HCT116 (cell line): ENCODE measurements around the gene PDCD6IP. TPM values are rescaled to one million over a fixed set of nuclear protein-coding genes. Genes with fewer than 3 reads are reported as not detected.
"Not testable (repeated sequence)": the region's sequence is repeated elsewhere in the genome, so short reads cannot be mapped to it uniquely, and the experiment has no call there.

Source experiments
- ATAC-seq: fragments of 200-7000 bp; cut with Tn5 transposase; 2 replicates; pipeline ENCODE4 v1.9.1; 2020; ENCODE audit warnings: mild to moderate bottlenecking, moderate library complexity
- BruUV-seq: library from RNA; stranded (reverse); fragments of 400-500 nt; replicated peaks from 2 replicates; lab custom pipeline; 2021; lab: Mats Ljungman, UMichigan
- CTCF ChIA-PET: fragments of 300-600 bp; sonication (Branson Sonifier 250); formaldehyde crosslinking; loops from one replicate; lab custom pipeline; 2021; ENCODE audit warnings: antibody characterized with exemption; lab: Charles Lee
- POLR2A ChIA-PET: fragments of 300-600, 350-600 bp; sonication (Branson Sonifier 250); formaldehyde crosslinking; loops from one replicate; lab custom pipeline; 2021; ENCODE audit warnings: antibody characterized with exemption; lab: Charles Lee
- RAD21 ChIA-PET, 2 experiments: fragments of 300-600 bp; sonication (Branson Sonifier 250); formaldehyde crosslinking; loops; one replicate each; lab custom pipeline; 2023; ENCODE audit warnings: low total read pairs in 2 of 2; ENCODE audit not compliant: uncharacterized antibody in 2 of 2, unreplicated experiment in 2 of 2, low non-redundant PET in 1 of 2; lab: Charles Lee
- DNase-seq: peaks from one replicate; pipeline ENCODE4 v3.0.0-alpha.2; 2010; ENCODE audit warnings: low read depth, low spot score
- H2AFZ ChIP-seq: fragments of 200-600 bp; shearing (Covaris generic), sonication (generic); 2 replicates; pipeline ENCODE4 v1.6.1; 2017; ENCODE audit warnings: low read depth, mixed run types, mixed read lengths, antibody characterized with exemption, low read length; ENCODE audit not compliant: poor library complexity, severe bottlenecking
- H3K27ac ChIP-seq: 2 replicates; pipeline ENCODE4 v1.5.1; 2012; ENCODE audit warnings: low read depth, low read length
- H3K27me3 ChIP-seq: fragments of 200-600 bp; sonication (generic); 2 replicates; pipeline ENCODE4 v1.6.1; 2016; ENCODE audit warnings: mixed run types, low read length, mixed read lengths; ENCODE audit not compliant: insufficient read depth
- H3K36me3 ChIP-seq, 2 experiments: fragments of 200-500 bp in 1 of 2; fragments of 200-600 bp in 1 of 2; sonication (Bioruptor generic) in 1 of 2; sonication (generic) in 1 of 2; 2 replicates each; pipeline versions ENCODE4 v1.5.1 to v1.6.1; 2014 to 2016; ENCODE audit warnings: low read length in 2 of 2, inconsistent platforms in 1 of 2, mixed read lengths in 1 of 2, mixed run types in 1 of 2; ENCODE audit not compliant: insufficient read depth in 2 of 2, control insufficient read depth in 1 of 2
- H3K4me1 ChIP-seq, 2 experiments: fragments of 200-600 bp in 1 of 2; sonication (generic) in 1 of 2; 2 replicates each; pipeline versions ENCODE4 v1.5.1 to v1.6.1; 2012 to 2017; ENCODE audit warnings: low read length in 2 of 2, inconsistent platforms in 1 of 2, mild to moderate bottlenecking in 1 of 2, mixed read lengths in 1 of 2, mixed run types in 1 of 2, moderate library complexity in 1 of 2; ENCODE audit not compliant: insufficient read depth in 2 of 2, control insufficient read depth in 1 of 2
- H3K4me2 ChIP-seq: fragments of 200-600 bp; sonication (generic); 2 replicates; pipeline ENCODE4 v1.6.1; 2017; ENCODE audit warnings: mixed run types, low read length, mixed read lengths
- H3K4me3 ChIP-seq, 2 experiments: fragments of 200-600 bp in 1 of 2; sonication (generic) in 1 of 2; replicated peaks in 1 of 2; 2 replicates each; pipeline ENCODE4 v1.5.1; 2011 to 2016; ENCODE audit warnings: low read length in 2 of 2, control low read depth in 1 of 2, low read depth in 1 of 2, mild to moderate bottlenecking in 1 of 2, mixed read lengths in 1 of 2, mixed run types in 1 of 2
- H3K79me2 ChIP-seq: fragments of 200-600 bp; sonication (generic); 2 replicates; pipeline ENCODE4 v1.6.1; 2017; ENCODE audit warnings: mild to moderate bottlenecking, mixed run types, low read length, moderate library complexity, mixed read lengths; ENCODE audit not compliant: insufficient read depth
- H3K9ac ChIP-seq: fragments of 200-600 bp; sonication (generic); 2 replicates; pipeline ENCODE4 v1.6.1; 2016; ENCODE audit warnings: low read length, mixed read lengths
- H3K9me2 ChIP-seq: fragments of 200-600 bp; sonication (generic), shearing (Covaris generic); 2 replicates; pipeline ENCODE4 v1.6.1; 2017; ENCODE audit warnings: mixed run types, mild to moderate bottlenecking, moderate library complexity; ENCODE audit not compliant: insufficient read depth
- H3K9me3 ChIP-seq, 2 experiments: fragments of 200-500 bp in 1 of 2; fragments of 200-600 bp in 1 of 2; sonication (Bioruptor generic) in 1 of 2; sonication (generic) in 1 of 2; 2 replicates each; pipeline ENCODE4 v1.6.1; 2014 to 2017; ENCODE audit warnings: low read length in 2 of 2, mixed read lengths in 2 of 2, inconsistent platforms in 1 of 2, low read depth in 1 of 2, mild to moderate bottlenecking in 1 of 2, mixed run types in 1 of 2, moderate library complexity in 1 of 2; ENCODE audit not compliant: control insufficient read depth in 1 of 2, insufficient read depth in 1 of 2
- H4K20me1 ChIP-seq: fragments of 200-600 bp; sonication (generic), shearing (Covaris generic); 2 replicates; pipeline ENCODE4 v1.6.1; 2017; ENCODE audit warnings: mixed run types, mild to moderate bottlenecking, moderate library complexity; ENCODE audit not compliant: insufficient read depth
- JUND ChIP-seq: IDR thresholded peaks from 2 replicates; pipeline ENCODE4 v1.6.1; 2012
- REST ChIP-seq: IDR thresholded peaks from 2 replicates; pipeline ENCODE4 v1.6.1; 2012; ENCODE audit warnings: low read depth
- SP1 ChIP-seq: IDR thresholded peaks from 2 replicates; pipeline ENCODE4 v1.6.1; 2012; ENCODE audit warnings: low read depth
- intact Hi-C: fragments of 100-400 bp; cut with micrococcal nuclease; formaldehyde crosslinking; loops from 2 replicates; pipeline ENCODE4 v1.10.0; 2022
- total RNA-seq: library from RNA; stranded (reverse); gene quantifications from one replicate; pipeline ENCODE4 v1.2.1, GENCODE V29; 2021; ENCODE audit not compliant: unreplicated experiment

PDCD6IP gene
- total RNA-seq, 1 experiment from 2014 or later, result 241 TPM

DNA sequence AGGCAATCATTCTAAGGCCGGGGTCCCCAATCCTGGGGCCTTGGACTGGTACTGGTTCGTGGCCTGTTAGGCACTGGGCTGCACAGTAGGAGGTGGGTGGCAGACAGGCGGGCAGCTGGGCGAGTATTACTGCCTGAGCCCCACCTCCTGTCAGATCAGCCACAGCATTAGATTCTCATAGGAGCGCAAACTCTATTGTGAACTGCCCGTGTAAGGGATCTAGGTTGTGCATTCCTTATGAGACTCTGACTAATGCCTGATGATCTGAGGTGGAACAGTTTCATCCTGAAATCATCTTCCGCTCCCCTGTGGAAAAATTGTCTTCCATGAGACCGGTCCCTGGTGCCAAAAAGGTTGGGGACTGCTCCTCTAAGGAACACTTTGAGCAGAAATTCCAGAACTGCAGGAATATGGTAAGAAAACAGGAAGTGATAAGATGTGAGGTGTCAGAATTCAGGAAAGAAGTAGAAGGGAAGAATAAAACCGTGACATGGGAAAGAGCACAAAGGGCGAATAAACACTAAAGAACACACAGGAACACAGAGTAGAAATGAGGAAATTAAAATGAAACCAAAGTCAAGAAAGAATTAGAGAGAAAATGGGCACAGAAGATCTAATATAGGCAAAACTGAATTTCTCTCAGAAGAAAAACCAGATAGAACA is 57.6 kb downstream of the PDCD6IP start (continued):
- TF ChIP-seq SP1 (no peak), REST (no peak), JUND (no peak)
- TF ChIP-seq, all 23 proteins: peak for 0

DNA sequence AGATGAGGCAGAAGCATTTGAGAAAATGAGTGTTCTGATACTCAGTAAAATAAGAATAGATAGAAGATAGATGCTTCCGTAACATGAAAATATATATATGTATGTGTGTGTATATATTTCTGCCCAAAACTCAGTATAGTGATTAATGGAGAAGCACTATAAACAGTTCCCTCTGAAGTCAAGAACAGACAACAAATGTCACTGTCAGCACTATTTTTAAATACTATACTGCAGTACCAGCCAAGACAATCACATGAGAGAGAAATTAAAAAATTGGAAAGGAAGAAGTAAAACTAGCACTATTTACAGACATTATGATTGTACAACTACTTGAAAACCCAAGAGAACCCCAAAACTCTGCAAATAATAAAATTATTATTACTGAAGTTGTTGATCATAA is 59.3 kb downstream of the PDCD6IP start:
- intact Hi-C loops, POLR2A ChIA-PET: not testable (repeated sequence)

More for the DNA sequence above, 59.3 kb downstream of the PDCD6IP start:
- H3K9ac ChIP-seq, H3K27ac ChIP-seq, BruUV-seq, H3K9me2 ChIP-seq, H3K4me3 ChIP-seq, DNase-seq, H4K20me1 ChIP-seq, H3K79me2 ChIP-seq, H2AFZ ChIP-seq, CTCF ChIA-PET, H3K27me3 ChIP-seq, RAD21 ChIA-PET, ATAC-seq, H3K9me3 ChIP-seq, H3K4me2 ChIP-seq: not testable (repeated sequence)
- peaks cover 0 to 23% of the 10 kb centered on the region in 2 experiments; a peak in 2 of 4 replicates for H3K4me1 ChIP-seq
- peaks cover 0 to 11% of the 10 kb centered on the region in 2 experiments; a peak in 2 of 4 replicates for H3K36me3 ChIP-seq
